GM13976 (cell line): ENCODE results near the gene REC114.
"Not testable (repeated sequence)": the region's sequence is repeated elsewhere in the genome, so short reads cannot be mapped to it uniquely, and the experiment has no call there.

Experiments
- DNase-seq: peaks from one replicate; pipeline ENCODE4 v3.0.0; 2012; ENCODE audit warnings: low spot score
- CTCF ChIP-seq: IDR thresholded peaks from 2 replicates; pipeline ENCODE4 v1.5.1; 2012; ENCODE audit warnings: borderline replicate concordance, mild to moderate bottlenecking; ENCODE audit not compliant: insufficient read depth; ENCODE audit errors: extremely low read depth, missing control alignments, control extremely low read depth
- in situ Hi-C: fragments of 300-500 bp; cut with MboI; formaldehyde crosslinking; loops from one replicate; pipeline ENCODE4 v1.12.0; 2022; ENCODE audit warnings: low sequenced_read_pairs, mixed read lengths, inconsistent platforms; ENCODE audit not compliant: unreplicated experiment

Gene REC114

GRCh38 chr15:73570355-73571032 lies 127.5 kb downstream of the REC114 start:
- DNase-seq = no peak
- in situ Hi-C loops = no loop called here
- TF ChIP-seq CTCF = no peak

GRCh38 chr15:73571346-73571745 lies 128.4 kb downstream of the REC114 start:
- in situ Hi-C loops = no loop called here
- no peak for DNase-seq
- no peak for TF ChIP-seq CTCF

- no peak for TF ChIP-seq CTCF
- in situ Hi-C loops = no loop called here
- DNase-seq = no peak
Observed at GRCh38 chr15:73572296-73572695, 129.3 kb downstream of the REC114 start.

DNA sequence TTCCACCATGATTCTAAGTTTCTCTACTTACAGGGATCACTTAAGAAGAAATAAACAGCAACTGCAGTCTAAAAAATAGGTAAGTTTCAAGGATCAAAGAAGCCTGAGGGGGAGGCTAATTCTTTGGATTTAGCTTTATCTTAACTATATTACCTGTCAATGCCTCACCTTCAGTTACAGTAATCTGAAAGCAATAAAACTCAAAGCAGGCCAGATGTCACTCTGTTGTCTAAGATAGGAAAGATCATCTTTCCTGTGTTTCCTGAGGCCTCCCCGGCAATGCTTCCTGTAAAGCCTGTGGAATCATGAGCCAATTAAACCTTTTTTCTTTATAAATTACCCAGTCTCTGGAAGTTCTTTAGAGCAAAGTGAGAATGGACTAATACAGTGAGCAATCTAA lies 130.1 kb downstream of the REC114 start:
- DNase-seq = no peak
- TF ChIP-seq CTCF = no peak
- in situ Hi-C loops = no loop called here

DNA sequence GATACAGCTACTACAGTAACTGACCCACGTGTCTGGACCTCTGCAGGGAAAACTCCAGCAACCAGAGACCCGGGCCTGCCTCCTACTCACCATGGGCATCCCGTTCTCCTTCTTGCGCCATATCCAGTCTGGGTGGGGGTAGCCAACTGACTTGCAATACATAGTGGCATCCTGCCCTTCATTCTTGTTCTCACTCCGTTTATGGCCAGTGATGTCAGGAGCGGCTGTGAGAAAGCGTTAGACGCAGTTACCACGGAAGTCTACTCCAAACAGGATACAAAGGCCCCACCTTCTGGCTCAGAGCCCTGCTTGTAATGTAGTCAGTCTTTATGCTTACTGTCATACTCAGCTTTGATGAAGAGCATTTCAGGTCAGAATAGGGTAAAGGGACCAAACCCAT lies 130.6 kb downstream of the REC114 start:
- DNase-seq = no peak
- no peak for TF ChIP-seq CTCF
- in situ Hi-C loops = no loop called here

- no peak for DNase-seq
- in situ Hi-C loops = no loop called here
- TF ChIP-seq CTCF = no peak
Observed at GRCh38 chr15:73575636-73576247, 132.8 kb downstream of the REC114 start.

- DNase-seq, in situ Hi-C loops: not testable (repeated sequence)
Observed at GRCh38 chr15:73577593-73577992, 134.6 kb downstream of the REC114 start.
